Subcutaneous abdominal adipose tissue (tissue), 5 donors: ENCODE results near the gene NCR3LG1.
A peak's percentile ranks its signal among the peaks of the same experiment; 100 is the strongest.

Source experiments
- H3K27ac ChIP-seq: one replicate; pipeline ENCODE4 v1.7.0; 2013; ENCODE audit warnings: low read depth, mild to moderate bottlenecking, inconsistent platforms, low read length, moderate library complexity
- H3K27me3 ChIP-seq, 5 donors: one replicate each; pipeline ENCODE4 v1.7.0; 2013; ENCODE audit warnings: low read length in 5 of 5, inconsistent platforms in 1 of 5; ENCODE audit not compliant: control insufficient read depth in 5 of 5, insufficient read depth in 4 of 5
- H3K36me3 ChIP-seq, 5 donors: one replicate each; pipeline ENCODE4 v1.7.0; 2013; ENCODE audit warnings: low read length in 5 of 5; ENCODE audit not compliant: control insufficient read depth in 5 of 5, insufficient read depth in 5 of 5
- H3K4me1 ChIP-seq, 5 donors: one replicate each; pipeline ENCODE4 v1.7.0; 2013; ENCODE audit warnings: low read length in 5 of 5, mild to moderate bottlenecking in 3 of 5, moderate library complexity in 1 of 5; ENCODE audit not compliant: control insufficient read depth in 5 of 5, insufficient read depth in 5 of 5
- H3K4me3 ChIP-seq, 5 donors: one replicate each; pipeline ENCODE4 v1.7.0; 2013; ENCODE audit warnings: low read length in 5 of 5, low read depth in 1 of 5
- H3K9ac ChIP-seq, 5 donors: one replicate each; pipeline ENCODE4 v1.7.0; 2013; ENCODE audit warnings: low read length in 5 of 5, mild to moderate bottlenecking in 4 of 5, moderate library complexity in 3 of 5
- H3K9me3 ChIP-seq, 5 donors: one replicate each; pipeline ENCODE4 v1.7.0; 2013; ENCODE audit warnings: low read length in 5 of 5; ENCODE audit not compliant: control insufficient read depth in 5 of 5
- donor health status: healthy.
- donor health status: healthy.
- donor health status: healthy.
- donor health status: healthy.
- donor health status: healthy.

NCR3LG1 gene

GRCh38 chr11:17347676-17348075 is 3.9 kb upstream of the NCR3LG1 start:
- Histone ChIP-seq H3K9ac (no peak overlapping the region), H3K27me3 (peaks cover 0 to 3% (median 0%) of the 10 kb centered on the region in 5 donors)

DNA sequence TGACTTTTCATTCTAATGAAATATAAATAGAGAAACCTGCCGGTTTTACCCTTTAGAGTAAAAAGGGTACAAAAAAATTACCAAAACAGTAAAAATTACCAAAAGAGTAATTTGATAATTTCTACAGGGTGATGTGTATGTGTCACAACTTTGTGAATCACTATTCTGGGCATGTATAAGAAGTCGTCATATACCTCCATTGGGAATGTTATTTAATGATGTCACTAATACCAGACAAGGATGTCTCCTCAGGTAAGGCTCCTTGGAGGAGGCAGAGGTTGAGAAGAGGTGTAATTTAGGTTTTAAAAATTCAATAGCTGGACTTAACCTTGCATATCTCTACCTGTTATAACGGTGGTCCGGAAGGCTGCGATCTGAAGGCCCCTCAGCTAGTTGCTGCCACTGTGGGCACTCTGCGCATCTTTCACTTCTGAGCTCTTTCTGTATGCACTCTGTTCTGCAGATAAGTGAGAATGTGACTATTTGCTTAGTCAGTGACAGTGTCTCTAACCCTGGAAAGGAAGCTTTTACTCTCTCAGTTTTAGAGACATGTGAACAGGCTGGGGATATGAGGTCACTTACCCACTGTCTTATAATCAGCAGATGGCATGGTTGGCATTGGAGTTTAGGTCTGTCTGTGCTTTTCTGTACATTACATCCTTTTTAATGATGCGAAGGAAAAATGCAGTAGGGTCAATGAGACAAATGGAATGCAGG is 987 bp upstream of the NCR3LG1 start:
- Histone ChIP-seq H3K27ac (no peak overlapping the region), H3K4me3 (no peak overlapping the region), H3K9me3 (no peaks in the 10 kb centered on the region), H3K4me1 (peaks cover 3 to 30% (median 27%) of the 10 kb centered on the region in 5 donors), H3K36me3 (no peaks in the 10 kb centered on the region), H3K9ac (no peak overlapping the region), H3K27me3 (peaks cover 0 to 3% (median 0%) of the 10 kb centered on the region in 5 donors)

More at GRCh38 chr11:17347676-17348075, 3.9 kb upstream of the NCR3LG1 start:
- Histone ChIP-seq H3K4me1 (peaks cover 0 to 13% (median 11%) of the 10 kb centered on the region in 5 donors), H3K27ac (no peak overlapping the region), H3K4me3 (no peak overlapping the region), H3K9me3 (no peaks in the 10 kb centered on the region), H3K36me3 (peaks cover 0 to 3% (median 0%) of the 10 kb centered on the region in 5 donors)

DNA sequence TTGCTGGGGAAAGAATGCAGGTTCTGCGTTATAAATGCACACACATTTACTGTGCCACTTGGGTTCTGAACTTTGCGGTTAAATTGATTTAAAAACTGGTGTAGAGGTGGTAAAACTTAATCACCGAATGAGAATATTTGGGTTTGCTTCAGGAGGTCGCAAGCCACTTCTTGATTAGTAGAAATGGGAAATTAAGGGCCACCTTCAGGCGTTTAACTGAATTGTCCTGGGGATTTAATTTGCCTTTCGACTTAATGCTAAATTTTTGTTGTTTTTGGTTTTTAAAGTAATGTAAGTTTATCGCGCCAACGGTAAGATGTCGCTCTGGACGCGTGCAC is 459 bp upstream of the NCR3LG1 start:
- Histone ChIP-seq H3K9me3 (no peaks in the 10 kb centered on the region), H3K4me3 (peak overlapping the region; percentile 39 to 73 (median 65)), H3K4me1 (peaks cover 3 to 30% (median 27%) of the 10 kb centered on the region in 5 donors), H3K36me3 (no peaks in the 10 kb centered on the region), H3K9ac (peak overlapping the region in 1 of 5 donors; percentile 64), H3K27me3 (peaks cover 0 to 3% (median 0%) of the 10 kb centered on the region in 5 donors), H3K27ac (no peak overlapping the region)

GRCh38 chr11:17352950-17353820 is 1.6 kb downstream of the NCR3LG1 start:
- Histone ChIP-seq H3K9me3 (no peaks in the 10 kb centered on the region), H3K27me3 (peaks cover 0 to 3% (median 0%) of the 10 kb centered on the region in 5 donors), H3K9ac (peak overlapping the region in 4 of 5 donors; percentile 33 to 71 (median 60)), H3K27ac (no peak overlapping the region), H3K4me3 (peak overlapping the region; percentile 73 to 88 (median 73)), H3K4me1 (peaks cover 3 to 30% (median 27%) of the 10 kb centered on the region in 5 donors), H3K36me3 (no peaks in the 10 kb centered on the region)

GRCh38 chr11:17353821-17354600 is 2.4 kb downstream of the NCR3LG1 start:
- Histone ChIP-seq H3K9ac (peak overlapping the region in 4 of 5 donors; percentile 33 to 71 (median 60)), H3K27ac (no peak overlapping the region), H3K4me1 (peaks cover 3 to 30% (median 27%) of the 10 kb centered on the region in 5 donors), H3K27me3 (peaks cover 0 to 3% (median 0%) of the 10 kb centered on the region in 5 donors), H3K36me3 (no peaks in the 10 kb centered on the region), H3K4me3 (peak overlapping the region; percentile 42 to 77 (median 73)), H3K9me3 (no peaks in the 10 kb centered on the region)

GRCh38 chr11:17354601-17354991 is 3.0 kb downstream of the NCR3LG1 start:
- H3K9me3 ChIP-seq, result no peaks in the 10 kb centered on the region
- no peaks in the 10 kb centered on the region for H3K36me3 ChIP-seq
- H3K27me3 ChIP-seq, result peaks cover 0 to 3% (median 0%) of the 10 kb centered on the region in 5 donors
- no peak overlapping the region for H3K27ac ChIP-seq
- no peak overlapping the region for H3K4me3 ChIP-seq
- H3K9ac ChIP-seq, result no peak overlapping the region
- peaks cover 3 to 30% (median 27%) of the 10 kb centered on the region in 5 donors for H3K4me1 ChIP-seq

DNA sequence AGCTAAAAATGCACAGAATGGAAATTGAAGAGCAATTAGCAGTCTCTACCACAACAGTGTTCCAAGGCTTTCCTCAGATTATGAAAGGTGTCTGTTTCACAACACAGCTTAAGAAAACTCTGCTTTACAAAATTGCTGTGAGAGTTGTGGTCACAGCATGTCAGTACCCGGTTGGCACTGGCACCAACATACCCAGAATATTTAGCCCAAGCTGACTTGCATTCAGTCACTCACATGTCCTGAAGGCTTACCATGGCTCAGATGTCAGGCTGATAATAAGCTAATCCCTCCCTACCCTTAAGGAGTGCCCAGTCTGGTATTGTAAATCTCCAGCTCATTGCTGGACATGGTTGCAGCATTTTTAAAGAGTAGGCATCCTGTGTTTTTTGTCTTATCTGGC is 14.9 kb downstream of the NCR3LG1 start:
- H3K9ac ChIP-seq, result no peak overlapping the region
- peaks cover 15 to 39% (median 34%) of the 10 kb centered on the region in 5 donors for H3K9me3 ChIP-seq
- H3K4me3 ChIP-seq, result no peak overlapping the region
- no peaks in the 10 kb centered on the region for H3K4me1 ChIP-seq
- no peaks in the 10 kb centered on the region for H3K27me3 ChIP-seq
- H3K36me3 ChIP-seq, result peaks cover 0 to 8% (median 0%) of the 10 kb centered on the region in 5 donors
- H3K27ac ChIP-seq, result no peak overlapping the region

DNA sequence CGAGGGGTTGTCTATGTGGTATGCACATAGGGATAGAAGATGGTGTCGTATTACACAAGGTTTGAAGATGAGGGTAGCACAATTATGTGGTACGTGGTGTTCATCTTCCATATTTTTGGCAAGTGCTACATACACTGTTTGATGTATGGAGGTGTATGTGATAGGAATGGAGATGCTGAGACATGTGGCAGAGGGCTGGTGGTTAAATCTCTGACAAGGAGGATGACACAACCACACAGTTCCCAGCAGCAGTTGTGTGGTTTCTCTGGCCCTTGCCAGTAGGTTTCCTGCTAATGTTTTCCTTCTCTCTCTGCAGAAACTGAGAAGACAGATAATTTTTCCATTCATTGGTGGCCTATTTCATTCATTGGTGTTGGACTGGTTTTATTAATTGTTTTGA is 17.0 kb downstream of the NCR3LG1 start:
- no peak overlapping the region for H3K9ac ChIP-seq
- H3K4me3 ChIP-seq, result peak overlapping the region in 2 of 5 donors; percentile 14 to 17
- peaks cover 32 to 59% (median 54%) of the 10 kb centered on the region in 5 donors for H3K9me3 ChIP-seq
- no peaks in the 10 kb centered on the region for H3K4me1 ChIP-seq
- no peak overlapping the region for H3K27ac ChIP-seq
- no peaks in the 10 kb centered on the region for H3K27me3 ChIP-seq
- H3K36me3 ChIP-seq, result peaks cover 0 to 8% (median 2%) of the 10 kb centered on the region in 5 donors

DNA sequence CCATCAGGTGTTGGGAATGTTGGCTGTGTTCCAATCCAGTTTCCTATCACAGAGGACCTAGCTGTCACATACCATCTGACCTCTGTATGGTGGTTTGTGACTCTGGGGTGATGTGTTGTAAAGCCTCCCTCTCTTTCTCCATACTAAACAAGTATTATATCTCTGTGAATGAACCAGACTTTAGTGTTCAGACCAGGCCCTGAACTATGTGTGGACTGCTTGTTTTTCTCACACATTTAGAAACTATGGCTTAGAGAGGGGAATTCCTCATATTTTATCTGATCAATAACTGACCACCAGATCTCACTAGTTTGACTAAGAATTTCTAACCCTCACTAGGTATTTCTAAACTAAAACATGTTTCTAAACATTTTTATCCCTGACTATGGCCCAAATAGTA is 17.5 kb downstream of the NCR3LG1 start:
- peaks cover 32 to 65% (median 60%) of the 10 kb centered on the region in 5 donors for H3K9me3 ChIP-seq
- H3K27me3 ChIP-seq, result no peaks in the 10 kb centered on the region
- peaks cover 0 to 8% (median 2%) of the 10 kb centered on the region in 5 donors for H3K36me3 ChIP-seq
- no peaks in the 10 kb centered on the region for H3K4me1 ChIP-seq
- H3K9ac ChIP-seq, result no peak overlapping the region
- no peak overlapping the region for H3K4me3 ChIP-seq
- H3K27ac ChIP-seq, result no peak overlapping the region
